Right atrium auricular region (tissue), 2 donors: ENCODE measurements around the gene CYB5B. TPM values are rescaled to one million over a fixed set of nuclear protein-coding genes. Genes with fewer than 3 reads are reported as not detected.

ENCODE experiments used
- DNase-seq: peaks from one replicate; pipeline ENCODE4 v3.0.0-alpha.2; 2019; ENCODE audit warnings: low spot score
- H3K27ac ChIP-seq, 2 donors: fragments of 200-600 bp; sonication (generic); 1 replicate in 1 of 2; 2 replicates in 1 of 2; pipeline ENCODE4 v1.5.1; 2016 to 2019
- H3K27me3 ChIP-seq, 2 donors: fragments of 200-600 bp; sonication (generic); one replicate each; pipeline versions ENCODE4 v1.5.1 to v1.6.0; 2017 to 2019
- H3K36me3 ChIP-seq: fragments of 200-600 bp; sonication (generic); one replicate; pipeline ENCODE4 v1.5.1; 2016
- H3K4me1 ChIP-seq, 2 donors: fragments of 200-600 bp; sonication (generic); one replicate each; pipeline versions ENCODE4 v1.5.1 to v1.6.0; 2017 to 2019
- H3K4me3 ChIP-seq, 2 donors: fragments of 200-600 bp; sonication (generic); 1 replicate in 1 of 2; 2 replicates in 1 of 2; pipeline ENCODE4 v1.5.1; 2017 to 2019; ENCODE audit warnings: mild to moderate bottlenecking in 1 of 2, moderate library complexity in 1 of 2
- H3K9me3 ChIP-seq, 2 donors: fragments of 200-600 bp; sonication (generic); one replicate each; pipeline ENCODE4 v1.5.1; 2019
- CTCF ChIP-seq, 2 donors: fragments of 200-600 bp; sonication (generic); IDR thresholded peaks; one replicate each; pipeline ENCODE4 v1.5.1; 2019; ENCODE audit warnings: antibody characterized with exemption in 2 of 2
- total RNA-seq, 2 donors: library from RNA; depleted of rRNA; stranded (reverse); fragments of >200 nt; gene quantifications; one replicate each; pipeline ENCODE4 v1.1.0, GENCODE V29; 2016

Gene CYB5B
- total RNA-seq, 2 donors from 2014 or later, result 29.4 to 31.9 TPM

- no peaks in the 10 kb centered on the region for H3K27me3 ChIP-seq
- no peak overlapping the region for H3K27ac ChIP-seq
- peaks cover 0 to 12% of the 10 kb centered on the region in 2 donors for H3K4me1 ChIP-seq
- TF ChIP-seq CTCF (IDR thresholded peaks at IDR 0.05), result no peak
- no peaks in the 10 kb centered on the region for H3K9me3 ChIP-seq
- no peaks in the 10 kb centered on the region for H3K36me3 ChIP-seq
- DNase-seq, result no peak
- H3K4me3 ChIP-seq, result no peak overlapping the region
These were observed 19.1 kb upstream of the CYB5B start for GRCh38 chr16:69405326-69405725.

DNA sequence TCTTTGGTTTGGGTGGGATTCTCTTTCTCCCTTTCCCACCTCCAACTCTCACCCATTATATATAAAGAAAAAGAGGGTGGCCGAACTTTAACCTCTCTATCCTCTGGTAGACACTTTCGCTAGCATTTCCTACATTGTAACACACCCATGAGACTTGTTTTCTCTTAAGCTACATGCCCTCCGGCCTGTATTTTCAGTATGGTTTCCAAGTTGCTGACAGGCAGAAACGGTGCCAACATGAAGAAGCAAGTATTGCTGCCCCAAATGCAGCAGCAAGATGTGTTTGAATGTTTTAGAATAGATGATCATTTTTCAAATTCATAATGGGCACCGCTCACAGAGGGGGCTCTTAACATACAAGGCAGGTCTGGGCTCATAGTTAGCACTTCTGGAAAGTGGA is 18.7 kb upstream of the CYB5B start:
- H3K9me3 ChIP-seq, result no peaks in the 10 kb centered on the region
- H3K27me3 ChIP-seq, result no peaks in the 10 kb centered on the region
- H3K4me1 ChIP-seq, result peaks cover 0 to 12% of the 10 kb centered on the region in 2 donors
- TF ChIP-seq CTCF (IDR thresholded peaks at IDR 0.05), result no peak
- no peak for DNase-seq
- no peaks in the 10 kb centered on the region for H3K36me3 ChIP-seq
- H3K4me3 ChIP-seq, result no peak overlapping the region
- H3K27ac ChIP-seq, result no peak overlapping the region

GRCh38 chr16:69406780-69407331 is 17.6 kb upstream of the CYB5B start:
- H3K27ac ChIP-seq, result no peak overlapping the region
- no peaks in the 10 kb centered on the region for H3K27me3 ChIP-seq
- H3K36me3 ChIP-seq, result no peaks in the 10 kb centered on the region
- DNase-seq, result no peak
- TF ChIP-seq CTCF (IDR thresholded peaks at IDR 0.05), result no peak
- H3K4me1 ChIP-seq, result peaks cover 0 to 12% of the 10 kb centered on the region in 2 donors
- no peak overlapping the region for H3K4me3 ChIP-seq
- H3K9me3 ChIP-seq, result no peaks in the 10 kb centered on the region

DNA sequence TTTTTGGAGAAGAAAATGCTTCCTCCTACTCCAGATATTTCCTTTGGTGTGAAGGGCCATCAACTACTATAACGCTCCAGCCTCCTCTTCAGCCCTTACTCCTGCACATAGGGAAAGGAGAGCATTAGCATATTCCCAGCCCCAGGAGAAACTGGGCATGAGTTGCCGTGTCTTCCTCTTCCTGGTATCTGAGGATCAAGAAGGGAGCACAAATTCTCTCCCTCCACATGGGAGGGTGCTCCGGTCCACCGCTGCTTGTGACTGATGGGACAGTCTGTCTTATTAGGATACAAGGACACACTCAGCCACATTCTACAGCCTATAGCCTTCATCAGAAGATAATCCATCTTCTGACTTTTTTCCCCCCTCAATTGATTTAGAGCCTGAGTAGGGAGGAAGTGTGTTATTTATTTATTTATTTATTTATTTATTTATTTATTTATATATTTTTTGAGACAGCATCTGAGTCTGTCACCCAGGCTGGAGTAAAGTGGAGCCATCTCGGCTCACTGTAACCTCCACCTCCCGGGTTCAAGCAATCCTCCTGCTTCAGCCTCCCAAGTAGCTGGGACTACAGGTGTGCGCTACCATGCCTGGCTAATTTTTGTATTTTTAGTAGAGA is 16.6 kb upstream of the CYB5B start:
- Histone ChIP-seq H3K4me1 (peaks cover 0 to 12% of the 10 kb centered on the region in 2 donors), H3K27me3 (no peaks in the 10 kb centered on the region), H3K9me3 (no peaks in the 10 kb centered on the region), H3K27ac (no peak overlapping the region), H3K4me3 (no peak overlapping the region), H3K36me3 (no peaks in the 10 kb centered on the region)
- TF ChIP-seq CTCF (IDR thresholded peaks at IDR 0.05), result no peak
- DNase-seq, result no peak

DNA sequence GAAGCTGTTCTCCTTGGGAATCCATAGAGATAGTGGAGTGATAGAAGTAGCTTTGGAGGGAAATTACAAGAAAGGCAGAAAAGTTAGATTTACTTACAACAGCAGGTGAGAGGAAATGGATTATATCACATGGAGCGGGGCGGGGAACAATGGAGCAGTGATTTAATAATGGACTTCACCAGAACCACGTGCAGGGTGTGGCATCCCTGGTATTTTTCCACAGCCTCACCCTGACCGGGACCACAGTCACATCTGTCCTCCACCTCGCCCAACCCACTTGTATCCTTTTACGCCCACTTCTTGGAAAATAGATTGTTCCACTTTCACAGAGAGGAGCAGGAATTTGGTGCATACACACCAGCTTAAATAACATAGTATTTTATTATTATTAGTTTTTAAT is 15.9 kb upstream of the CYB5B start:
- no peaks in the 10 kb centered on the region for H3K9me3 ChIP-seq
- peaks cover 0 to 12% of the 10 kb centered on the region in 2 donors for H3K4me1 ChIP-seq
- H3K27ac ChIP-seq, result no peak overlapping the region
- H3K36me3 ChIP-seq, result no peaks in the 10 kb centered on the region
- H3K27me3 ChIP-seq, result no peaks in the 10 kb centered on the region
- DNase-seq, result no peak
- no peak overlapping the region for H3K4me3 ChIP-seq
- no peak for TF ChIP-seq CTCF (IDR thresholded peaks at IDR 0.05)
